Stimulated activated CD4-positive, alpha-beta T cell treated with anti-CD3 and anti-CD28 coated beads, Interleukin-1b, Interleukin-23, amount 100 ng/mL, for 1 hour (primary cell): ENCODE results near the gene RREB1.

ENCODE experiments used
- DNase-seq, 2 donors: peaks; one replicate each; pipeline ENCODE4 v3.0.0-alpha.2; 2020; ENCODE audit warnings: low read depth in 2 of 2

The RREB1 gene

GRCh38 chr6:7194657-7195056 is 86.9 kb downstream of the RREB1 start:
- no peak for DNase-seq

- DNase-seq, result no peak
These were observed 87.7 kb downstream of the RREB1 start for GRCh38 chr6:7195339-7196018.

GRCh38 chr6:7196019-7196402 is 88.2 kb downstream of the RREB1 start:
- no peak for DNase-seq

GRCh38 chr6:7196685-7197283 is 89.0 kb downstream of the RREB1 start:
- DNase-seq, result no peak

- no peak for DNase-seq
These were observed 90.0 kb downstream of the RREB1 start for GRCh38 chr6:7197747-7198146.

- DNase-seq, result no peak
These were observed 91.4 kb downstream of the RREB1 start for GRCh38 chr6:7198833-7199800.

- DNase-seq, result no peak
These were observed 93.1 kb downstream of the RREB1 start for GRCh38 chr6:7200598-7201443.

- no peak for DNase-seq
These were observed 93.6 kb downstream of the RREB1 start for GRCh38 chr6:7201444-7201731.

GRCh38 chr6:7201732-7202541 is 94.2 kb downstream of the RREB1 start:
- DNase-seq, result no peak

- DNase-seq, result no peak
These were observed 95.2 kb downstream of the RREB1 start for GRCh38 chr6:7202950-7203349.

- DNase-seq, result no peak
These were observed 96.2 kb downstream of the RREB1 start for GRCh38 chr6:7203939-7204338.

- no peak for DNase-seq
These were observed 97.0 kb downstream of the RREB1 start for GRCh38 chr6:7204726-7205125.

GRCh38 chr6:7207720-7208119 is 100.0 kb downstream of the RREB1 start:
- DNase-seq, result no peak

- DNase-seq, result no peak
These were observed 105.7 kb downstream of the RREB1 start for GRCh38 chr6:7213416-7213815.

- DNase-seq, result no peak
These were observed 106.7 kb downstream of the RREB1 start for GRCh38 chr6:7214468-7214867.

GRCh38 chr6:7215131-7215530 is 107.4 kb downstream of the RREB1 start:
- no peak for DNase-seq

- DNase-seq, result no peak
These were observed 108.1 kb downstream of the RREB1 start for GRCh38 chr6:7215798-7216231.

GRCh38 chr6:7216941-7217621 is 109.3 kb downstream of the RREB1 start:
- DNase-seq, result no peak

- no peak for DNase-seq
These were observed 110.7 kb downstream of the RREB1 start for GRCh38 chr6:7218406-7218988.

GRCh38 chr6:7219310-7219709 is 111.5 kb downstream of the RREB1 start:
- DNase-seq, result no peak
